ENCODE measurements around the gene LCAT.

GRCh38 chr16:67986949-67987348 lies 43.0 kb upstream of the LCAT start:
- no peak for TF ChIP-seq CTCF (conservative IDR thresholded peaks at IDR 0.05; ENCODE audit: low read length)
- TF ChIP-seq EZH2phosphoT487 (IDR thresholded peaks at IDR 0.05; ENCODE audit: borderline replicate concordance), result no peak

Data from Loucy (cell line).